GM12878 (cell line): ENCODE data around the gene SHMT2. TPM values are rescaled to one million over a fixed set of nuclear protein-coding genes. Genes with fewer than 3 reads are reported as not detected.

Source experiments
- ATAC-seq: fragments of 200-7000 bp; cut with Tn5 transposase; 3 replicates; pipeline ENCODE4 v1.9.1; 2020; ENCODE audit warnings: mild to moderate bottlenecking, moderate library complexity
- BruUV-seq: library from RNA; stranded (reverse); fragments of 400-500 nt; replicated peaks from 2 replicates; lab custom pipeline; 2021; lab: Mats Ljungman, UMichigan
- CTCF ChIA-PET: fragments of 300-600 bp; sonication (Branson Sonifier 250); formaldehyde crosslinking; extraction: SDS; loops from one replicate; lab custom pipeline; 2021; ENCODE audit warnings: inconsistent platforms; lab: Yijun Ruan, JAX
- POLR2A ChIA-PET: fragments of 350-600 bp; formaldehyde crosslinking; extraction: SDS; loops from one replicate; lab custom pipeline; 2021; ENCODE audit warnings: inconsistent platforms; lab: Charles Lee
- RAD21 ChIA-PET: fragments of 300-600 bp; sonication (Branson Sonifier 250); formaldehyde crosslinking; loops from one replicate; lab custom pipeline; 2023; ENCODE audit warnings: antibody characterized with exemption; ENCODE audit not compliant: unreplicated experiment; lab: Charles Lee
- SMC1A ChIA-PET: fragments of 300-600 bp; sonication (Branson Sonifier 250); formaldehyde crosslinking; loops from one replicate; lab custom pipeline; 2023; ENCODE audit not compliant: unreplicated experiment, uncharacterized antibody; lab: Charles Lee
- DNase-seq: peaks from one replicate; pipeline ENCODE4 v3.0.0-alpha.2; 2011; ENCODE audit warnings: low read depth, low spot score
- FAIRE-seq: peaks from 3 replicates; lab custom pipeline; 2011; peaks lifted over from hg19 to GRCh38; lab: Jason Lieb, UNC
- H2AFZ ChIP-seq: 2 replicates; pipeline ENCODE4 v1.6.0; 2011; ENCODE audit warnings: low read depth, low read length, control low read depth; ENCODE audit not compliant: control insufficient read depth
- H3K27ac ChIP-seq: 2 replicates; pipeline ENCODE4 v1.5.1; 2011; ENCODE audit warnings: control low read depth; ENCODE audit not compliant: control insufficient read depth, insufficient read depth
- H3K27me3 ChIP-seq, 2 experiments: replicated peaks in 1 of 2; 2 replicates each; pipeline versions ENCODE4 v1.6.0 to v1.6.1; 2011; ENCODE audit warnings: low read length in 1 of 2; ENCODE audit not compliant: control insufficient read depth in 2 of 2, insufficient read depth in 2 of 2
- H3K36me3 ChIP-seq, 2 experiments: 2 replicates each; pipeline ENCODE4 v1.5.1; 2011; ENCODE audit warnings: low read length in 1 of 2; ENCODE audit not compliant: control insufficient read depth in 2 of 2, insufficient read depth in 2 of 2
- H3K4me1 ChIP-seq: 2 replicates; pipeline ENCODE4 v1.6.1; 2011; ENCODE audit warnings: mild to moderate bottlenecking, low read length, moderate library complexity, mixed read lengths; ENCODE audit not compliant: control insufficient read depth, insufficient read depth
- H3K4me2 ChIP-seq: 2 replicates; pipeline ENCODE4 v1.6.0; 2011; ENCODE audit warnings: control low read depth; ENCODE audit not compliant: control insufficient read depth, insufficient read depth
- H3K4me3 ChIP-seq: fragments of 200-600 bp; sonication (generic); 2 replicates; pipeline ENCODE4 v1.5.1; 2016
- H3K79me2 ChIP-seq: 2 replicates; pipeline ENCODE4 v1.6.0; 2011; ENCODE audit warnings: low read length; ENCODE audit not compliant: control insufficient read depth, insufficient read depth
- H3K9ac ChIP-seq: 2 replicates; pipeline ENCODE4 v1.8.0; 2011; ENCODE audit warnings: low read length, control low read depth, mixed read lengths; ENCODE audit not compliant: control insufficient read depth, insufficient read depth
- H3K9me3 ChIP-seq: replicated peaks from 3 replicates; pipeline ENCODE4 v1.5.1; 2011; ENCODE audit warnings: mild to moderate bottlenecking, low read length; ENCODE audit not compliant: control insufficient read depth, insufficient read depth
- H4K20me1 ChIP-seq: 2 replicates; pipeline ENCODE4 v1.6.0; 2011; ENCODE audit not compliant: control insufficient read depth, insufficient read depth
- ASH2L ChIP-seq: fragments of 300-600, 200-600 bp; sonication (generic); IDR thresholded peaks from 2 replicates; pipeline ENCODE4 v1.6.1; 2017; ENCODE audit warnings: low read depth, mild to moderate bottlenecking, borderline replicate concordance
- BHLHE40 ChIP-seq, 2 experiments: fragments of 450-650 bp in 1 of 2; IDR thresholded peaks; 2 replicates each; pipeline ENCODE4 v1.6.1; 2011 to 2017; ENCODE audit warnings: low read depth in 2 of 2, borderline replicate concordance in 1 of 2, improper control_type of control experiment in 1 of 2, low read length in 1 of 2, mild to moderate bottlenecking in 1 of 2
- CBX3 ChIP-seq: fragments of 200-600 bp; sonication (generic); IDR thresholded peaks from 2 replicates; pipeline ENCODE4 v1.6.1; 2016; ENCODE audit warnings: low read depth, borderline replicate concordance
- CHD1 ChIP-seq: IDR thresholded peaks from 2 replicates; pipeline ENCODE4 v1.6.1; 2012; ENCODE audit warnings: low read depth, low read length, improper control_type of control experiment
- DPF2 ChIP-seq: fragments of 450-650 bp; IDR thresholded peaks from 2 replicates; pipeline ENCODE4 v1.6.1; 2017; ENCODE audit warnings: mild to moderate bottlenecking
- HDAC2 ChIP-seq: fragments of 200-600 bp; sonication (generic); IDR thresholded peaks from 2 replicates; pipeline ENCODE4 v1.6.1; 2017
- MEF2A ChIP-seq: IDR thresholded peaks from 2 replicates; pipeline ENCODE4 v1.6.1; 2011; ENCODE audit warnings: low read depth, mild to moderate bottlenecking, low read length, moderate library complexity; ENCODE audit not compliant: insufficient read depth
- MXI1 ChIP-seq: fragments of 150-350 bp; IDR thresholded peaks from 2 replicates; pipeline ENCODE4 v1.6.1; 2011; ENCODE audit warnings: low read depth, mild to moderate bottlenecking, inconsistent platforms, low read length, improper control_type of control experiment
- SMARCA5 ChIP-seq: fragments of 450-650 bp; IDR thresholded peaks from 2 replicates; pipeline ENCODE4 v1.6.1; 2017; ENCODE audit warnings: mild to moderate bottlenecking
- TCF12 ChIP-seq: IDR thresholded peaks from 2 replicates; pipeline ENCODE4 v1.6.1; 2011; ENCODE audit warnings: low read depth, mild to moderate bottlenecking, low read length
- YBX1 ChIP-seq: fragments of 450-650 bp; IDR thresholded peaks from 2 replicates; pipeline ENCODE4 v1.6.1; 2016; ENCODE audit warnings: antibody characterized with exemption
- ZBED1 ChIP-seq: IDR thresholded peaks from 2 replicates; pipeline ENCODE4 v1.6.1; 2016; ENCODE audit warnings: borderline replicate concordance
- ZNF274 ChIP-seq: IDR thresholded peaks from one replicate; pipeline ENCODE4 v1.8.0; 2011; ENCODE audit not compliant: insufficient read length, insufficient read depth
- ZNF622 ChIP-seq: fragments of 450-650 bp; IDR thresholded peaks from 2 replicates; pipeline ENCODE4 v1.6.1; 2017; ENCODE audit warnings: mild to moderate bottlenecking, inconsistent platforms
- WGBS: methylation state at CpG from one replicate; pipeline ENCODE4 v1.1.6; 2016; ENCODE audit warnings: low lambda C conversion rate; ENCODE audit not compliant: insufficient replicate concordance, insufficient coverage; ENCODE audit errors: missing lambda C conversion rate; 5-methylcytosine and 5-hydroxymethylcytosine counted together
- in situ Hi-C: fragments of 300-500 bp; cut with MboI; formaldehyde crosslinking; loops from 9 replicates; pipeline ENCODE4 v1.14.3; 2018; ENCODE audit warnings: mixed read lengths
- intact Hi-C: fragments of 100-400 bp; cut with micrococcal nuclease; formaldehyde crosslinking; loops from one replicate; pipeline ENCODE4 v1.14.2; 2022; ENCODE audit not compliant: unreplicated experiment
- polyA plus RNA-seq, 11 experiments: library from polyadenylated mRNA; depleted of rRNA in 4 of 11; unstranded in 6 of 11; stranded (reverse) in 5 of 11; fragments of >200 nt; fragmentation: Nextera tagmentation in 4 of 11; fragmentation: Illumina TruSeq in 1 of 11; extraction: Ambion mirVana in 4 of 11; extraction: Trizol in 1 of 11; gene quantifications; 1 replicate in 1 of 11; 2 replicates in 10 of 11; pipeline versions ENCODE4 v1.2.1 to v1.2.3, GENCODE V29; 2011 to 2016; ENCODE audit warnings: inconsistent platforms in 2 of 11, missing spikeins in 2 of 11, low read depth in 1 of 11
- total RNA-seq, 4 experiments: library from RNA; depleted of rRNA in 3 of 4; stranded (reverse); fragments of >200 nt in 3 of 4; fragmentation: Illumina TruSeq in 1 of 4; extraction: Trizol in 1 of 4; gene quantifications; 2 replicates each; pipeline versions ENCODE4 v1.2.1 to v1.2.3, GENCODE V29; 2013 to 2021
- TF ChIP-seq, protein P1 (sequence below): fragments of 150-350 bp; IDR thresholded peaks from 2 replicates; pipeline ENCODE4 v1.6.1; 2014; ENCODE audit warnings: mild to moderate bottlenecking, low read depth, low read length
- TF ChIP-seq, protein P2 (sequence below): fragments of 150-350 bp; IDR thresholded peaks from 2 replicates; pipeline ENCODE4 v1.6.1; 2016; ENCODE audit warnings: low read depth, low read length
- TF ChIP-seq, protein P3 (sequence below), 3 experiments: IDR thresholded peaks in 2 of 3; conservative IDR thresholded peaks in 1 of 3; 2 replicates each; pipeline ENCODE4 v1.5.1; 2011; ENCODE audit warnings: low read depth in 3 of 3, low read length in 3 of 3, mild to moderate bottlenecking in 3 of 3, control low read depth in 2 of 3, moderate library complexity in 2 of 3, inconsistent platforms in 1 of 3, mixed read lengths in 1 of 3; ENCODE audit not compliant: control insufficient read depth in 2 of 3, insufficient read depth in 1 of 3; ENCODE audit errors: extremely low read depth in 1 of 3

Gene SHMT2
- total and polyA plus RNA-seq, 10 of the 15 experiments (the other 5 are each of a cell fraction or from before 2014, with no cell fraction given), result 57.0 to 292 (median 186) TPM

DNA sequence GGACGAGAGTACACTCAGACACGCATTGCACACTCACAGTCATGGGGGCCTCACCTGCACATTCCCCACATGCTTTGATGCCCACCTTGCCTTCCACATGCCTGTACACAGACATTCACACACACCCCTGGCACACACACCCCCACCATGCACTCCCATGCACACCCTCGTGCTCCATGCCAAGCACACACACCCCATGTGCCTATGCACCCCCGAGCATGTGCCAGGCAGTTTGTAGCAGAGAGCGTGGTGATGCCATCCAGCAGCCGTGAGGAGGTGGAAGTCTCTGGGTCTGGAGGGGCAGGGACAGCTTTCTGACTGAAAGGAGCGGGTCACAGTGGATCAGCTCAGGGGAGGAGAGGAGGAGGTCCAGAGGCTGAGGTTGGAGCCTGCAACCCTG is 23.6 kb upstream of the SHMT2 start:
- Histone ChIP-seq H3K4me3 (no peak overlapping the region), H3K36me3 (no peaks in the 10 kb centered on the region), H2AFZ (no peak overlapping the region), H3K9me3 (no peaks in the 10 kb centered on the region), H4K20me1 (no peaks in the 10 kb centered on the region), H3K9ac (no peak overlapping the region), H3K27ac (no peak overlapping the region), H3K4me2 (no peak overlapping the region), H3K79me2 (no peaks in the 10 kb centered on the region), H3K27me3 (no peaks in the 10 kb centered on the region; a peak in 1 of 4 replicates), H3K4me1 (no peaks in the 10 kb centered on the region)
- TF ChIP-seq TCF12 (no peak), ZBED1 (no peak), HDAC2 (no peak), YBX1 (no peak), SMARCA5 (no peak), ZNF622 (no peak), BHLHE40 (IDR thresholded peaks at IDR 0.05; ENCODE audit: borderline replicate concordance in 1 of 2, low read depth in 2 of 2, low read length in 1 of 2) (no peak), ASH2L (no peak), CBX3 (no peak), CHD1 (no peak), ZNF274 (no peak), MXI1 (no peak), MEF2A (no peak), DPF2 (no peak)
- TF ChIP-seq, protein P1, sequence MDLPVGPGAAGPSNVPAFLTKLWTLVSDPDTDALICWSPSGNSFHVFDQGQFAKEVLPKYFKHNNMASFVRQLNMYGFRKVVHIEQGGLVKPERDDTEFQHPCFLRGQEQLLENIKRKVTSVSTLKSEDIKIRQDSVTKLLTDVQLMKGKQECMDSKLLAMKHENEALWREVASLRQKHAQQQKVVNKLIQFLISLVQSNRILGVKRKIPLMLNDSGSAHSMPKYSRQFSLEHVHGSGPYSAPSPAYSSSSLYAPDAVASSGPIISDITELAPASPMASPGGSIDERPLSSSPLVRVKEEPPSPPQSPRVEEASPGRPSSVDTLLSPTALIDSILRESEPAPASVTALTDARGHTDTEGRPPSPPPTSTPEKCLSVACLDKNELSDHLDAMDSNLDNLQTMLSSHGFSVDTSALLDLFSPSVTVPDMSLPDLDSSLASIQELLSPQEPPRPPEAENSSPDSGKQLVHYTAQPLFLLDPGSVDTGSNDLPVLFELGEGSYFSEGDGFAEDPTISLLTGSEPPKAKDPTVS, result no peak
- TF ChIP-seq, protein P2, sequence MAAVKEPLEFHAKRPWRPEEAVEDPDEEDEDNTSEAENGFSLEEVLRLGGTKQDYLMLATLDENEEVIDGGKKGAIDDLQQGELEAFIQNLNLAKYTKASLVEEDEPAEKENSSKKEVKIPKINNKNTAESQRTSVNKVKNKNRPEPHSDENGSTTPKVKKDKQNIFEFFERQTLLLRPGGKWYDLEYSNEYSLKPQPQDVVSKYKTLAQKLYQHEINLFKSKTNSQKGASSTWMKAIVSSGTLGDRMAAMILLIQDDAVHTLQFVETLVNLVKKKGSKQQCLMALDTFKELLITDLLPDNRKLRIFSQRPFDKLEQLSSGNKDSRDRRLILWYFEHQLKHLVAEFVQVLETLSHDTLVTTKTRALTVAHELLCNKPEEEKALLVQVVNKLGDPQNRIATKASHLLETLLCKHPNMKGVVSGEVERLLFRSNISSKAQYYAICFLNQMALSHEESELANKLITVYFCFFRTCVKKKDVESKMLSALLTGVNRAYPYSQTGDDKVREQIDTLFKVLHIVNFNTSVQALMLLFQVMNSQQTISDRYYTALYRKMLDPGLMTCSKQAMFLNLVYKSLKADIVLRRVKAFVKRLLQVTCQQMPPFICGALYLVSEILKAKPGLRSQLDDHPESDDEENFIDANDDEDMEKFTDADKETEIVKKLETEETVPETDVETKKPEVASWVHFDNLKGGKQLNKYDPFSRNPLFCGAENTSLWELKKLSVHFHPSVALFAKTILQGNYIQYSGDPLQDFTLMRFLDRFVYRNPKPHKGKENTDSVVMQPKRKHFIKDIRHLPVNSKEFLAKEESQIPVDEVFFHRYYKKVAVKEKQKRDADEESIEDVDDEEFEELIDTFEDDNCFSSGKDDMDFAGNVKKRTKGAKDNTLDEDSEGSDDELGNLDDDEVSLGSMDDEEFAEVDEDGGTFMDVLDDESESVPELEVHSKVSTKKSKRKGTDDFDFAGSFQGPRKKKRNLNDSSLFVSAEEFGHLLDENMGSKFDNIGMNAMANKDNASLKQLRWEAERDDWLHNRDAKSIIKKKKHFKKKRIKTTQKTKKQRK, result no peak
- TF ChIP-seq, protein P3, sequence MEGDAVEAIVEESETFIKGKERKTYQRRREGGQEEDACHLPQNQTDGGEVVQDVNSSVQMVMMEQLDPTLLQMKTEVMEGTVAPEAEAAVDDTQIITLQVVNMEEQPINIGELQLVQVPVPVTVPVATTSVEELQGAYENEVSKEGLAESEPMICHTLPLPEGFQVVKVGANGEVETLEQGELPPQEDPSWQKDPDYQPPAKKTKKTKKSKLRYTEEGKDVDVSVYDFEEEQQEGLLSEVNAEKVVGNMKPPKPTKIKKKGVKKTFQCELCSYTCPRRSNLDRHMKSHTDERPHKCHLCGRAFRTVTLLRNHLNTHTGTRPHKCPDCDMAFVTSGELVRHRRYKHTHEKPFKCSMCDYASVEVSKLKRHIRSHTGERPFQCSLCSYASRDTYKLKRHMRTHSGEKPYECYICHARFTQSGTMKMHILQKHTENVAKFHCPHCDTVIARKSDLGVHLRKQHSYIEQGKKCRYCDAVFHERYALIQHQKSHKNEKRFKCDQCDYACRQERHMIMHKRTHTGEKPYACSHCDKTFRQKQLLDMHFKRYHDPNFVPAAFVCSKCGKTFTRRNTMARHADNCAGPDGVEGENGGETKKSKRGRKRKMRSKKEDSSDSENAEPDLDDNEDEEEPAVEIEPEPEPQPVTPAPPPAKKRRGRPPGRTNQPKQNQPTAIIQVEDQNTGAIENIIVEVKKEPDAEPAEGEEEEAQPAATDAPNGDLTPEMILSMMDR (IDR thresholded peaks at IDR 0.05 in 2 of 3, conservative IDR thresholded peaks at IDR 0.05 in 1 of 3; ENCODE audit: control insufficient read depth in 2 of 3, extremely low read depth in 1 of 3, insufficient read depth in 1 of 3, low read depth in 3 of 3, low read length in 3 of 3), result no peak
- ChIA-PET RAD21 (no interaction called here), POLR2A (no interaction called here), SMC1A (interaction anchor here (0.7 kb wide), 1 partner anchor 84 kb away, joined by 3 read pairs; no protein-coding TSS in a partner anchor), CTCF (no interaction called here)
- ATAC-seq (no peak), FAIRE-seq (no peak), DNase-seq (no peak)
- intact Hi-C loops, result no loop called here
- no TSS peak for BruUV-seq
- in situ Hi-C loops, result no loop called here
- 19% methylated on average over 7 of the region's 7 CpGs for WGBS
